ENCODE results near the gene PTCH1. TPM values are rescaled to one million over a fixed set of nuclear protein-coding genes. Genes with fewer than 3 reads are reported as not detected.

The PTCH1 gene
- total RNA-seq, 1 experiment from 2014 or later = 33.4 TPM

DNA sequence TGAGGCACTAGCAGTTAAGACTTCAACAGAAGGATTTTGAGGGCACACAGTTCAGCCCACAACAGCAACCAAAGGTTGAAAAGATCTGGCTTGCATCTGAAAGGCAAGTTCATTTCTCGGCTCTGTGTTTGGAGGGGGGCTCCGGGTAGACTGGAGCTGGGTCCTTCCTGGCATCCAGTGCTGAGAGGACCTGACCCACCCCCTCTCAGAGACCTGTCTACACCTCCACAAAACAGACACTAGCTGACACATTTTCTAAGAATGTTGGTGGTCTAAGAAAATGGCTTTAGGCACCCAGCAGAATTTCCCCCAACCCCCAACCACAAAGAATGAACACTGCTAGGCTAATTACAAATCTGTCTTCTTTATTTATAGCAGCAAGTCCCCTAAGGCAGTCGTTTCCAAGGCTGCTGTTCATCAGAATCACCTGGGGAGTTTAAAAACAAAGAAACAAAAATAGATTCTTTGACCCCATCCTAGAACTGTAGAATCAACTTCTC lies 6.2 kb upstream of the PTCH1 start:
- H3K36me3 ChIP-seq (ENCODE audit: low read depth) = no peaks in the 10 kb centered on the region
- no TSS peak for BruUV-seq (replicated peaks)
- no peaks in the 10 kb centered on the region for H3K79me2 ChIP-seq (ENCODE audit: low read depth)
- H3K4me3 ChIP-seq = no peak overlapping the region
- H2AFZ ChIP-seq = no peak overlapping the region
- H3K9me2 ChIP-seq (ENCODE audit: insufficient read depth) = no peaks in the 10 kb centered on the region
- DNase-seq = no peak
- ChIA-PET POLR2A (ENCODE audit: unreplicated experiment) (interaction anchor here (0.7 kb wide), 1 partner anchor 602 kb away, joined by 10 read pairs; no protein-coding TSS in a partner anchor), CTCF (no interaction called here)
- no peaks in the 10 kb centered on the region for H4K20me1 ChIP-seq (ENCODE audit: insufficient read depth)
- H3K27me3 ChIP-seq (ENCODE audit: insufficient read depth, low read depth) = peaks cover 86% of the 10 kb centered on the region
- intact Hi-C loops (cut with micrococcal nuclease; ENCODE audit: unreplicated experiment) = no loop called here
- H3K4me2 ChIP-seq = no peak overlapping the region
- TF ChIP-seq EZH2 (IDR thresholded peaks at IDR 0.05; ENCODE audit: low read depth) = no peak
- TF ChIP-seq, protein P1, sequence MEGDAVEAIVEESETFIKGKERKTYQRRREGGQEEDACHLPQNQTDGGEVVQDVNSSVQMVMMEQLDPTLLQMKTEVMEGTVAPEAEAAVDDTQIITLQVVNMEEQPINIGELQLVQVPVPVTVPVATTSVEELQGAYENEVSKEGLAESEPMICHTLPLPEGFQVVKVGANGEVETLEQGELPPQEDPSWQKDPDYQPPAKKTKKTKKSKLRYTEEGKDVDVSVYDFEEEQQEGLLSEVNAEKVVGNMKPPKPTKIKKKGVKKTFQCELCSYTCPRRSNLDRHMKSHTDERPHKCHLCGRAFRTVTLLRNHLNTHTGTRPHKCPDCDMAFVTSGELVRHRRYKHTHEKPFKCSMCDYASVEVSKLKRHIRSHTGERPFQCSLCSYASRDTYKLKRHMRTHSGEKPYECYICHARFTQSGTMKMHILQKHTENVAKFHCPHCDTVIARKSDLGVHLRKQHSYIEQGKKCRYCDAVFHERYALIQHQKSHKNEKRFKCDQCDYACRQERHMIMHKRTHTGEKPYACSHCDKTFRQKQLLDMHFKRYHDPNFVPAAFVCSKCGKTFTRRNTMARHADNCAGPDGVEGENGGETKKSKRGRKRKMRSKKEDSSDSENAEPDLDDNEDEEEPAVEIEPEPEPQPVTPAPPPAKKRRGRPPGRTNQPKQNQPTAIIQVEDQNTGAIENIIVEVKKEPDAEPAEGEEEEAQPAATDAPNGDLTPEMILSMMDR (conservative IDR thresholded peaks at IDR 0.05) = no peak
- no peaks in the 10 kb centered on the region for H3F3A ChIP-seq (ENCODE audit: insufficient read depth, low read depth)
- H3K4me1 ChIP-seq (replicated peaks; ENCODE audit: insufficient read depth) = no peaks in the 10 kb centered on the region
- peaks cover 8% of the 10 kb centered on the region; the same call in 1 of the 2 replicates for H3K9me3 ChIP-seq (ENCODE audit: insufficient read depth, low read depth)
- H3K27ac ChIP-seq = no peak overlapping the region

DNA sequence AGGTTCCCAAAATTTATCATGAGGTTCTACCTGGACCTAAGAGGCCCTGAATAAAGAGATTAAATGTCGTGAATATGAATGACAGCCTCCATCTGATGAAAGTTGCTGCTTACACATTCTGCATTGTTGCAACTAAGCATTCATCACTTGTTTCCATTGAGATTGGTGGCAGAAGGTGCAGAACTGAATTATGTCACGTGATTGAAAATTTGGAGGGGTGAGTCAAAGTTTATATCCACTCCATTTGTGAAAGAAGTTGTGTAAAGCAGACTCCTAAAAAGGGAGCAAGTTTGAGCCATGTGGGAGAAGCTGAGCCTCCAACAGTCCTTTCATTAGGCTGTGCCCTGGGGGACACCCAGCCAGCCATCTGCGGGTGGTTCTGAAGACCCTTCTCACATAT lies 4.9 kb upstream of the PTCH1 start:
- BruUV-seq (replicated peaks) = no TSS peak
- DNase-seq = no peak
- POLR2A ChIA-PET (ENCODE audit: unreplicated experiment) = no interaction called here

DNA sequence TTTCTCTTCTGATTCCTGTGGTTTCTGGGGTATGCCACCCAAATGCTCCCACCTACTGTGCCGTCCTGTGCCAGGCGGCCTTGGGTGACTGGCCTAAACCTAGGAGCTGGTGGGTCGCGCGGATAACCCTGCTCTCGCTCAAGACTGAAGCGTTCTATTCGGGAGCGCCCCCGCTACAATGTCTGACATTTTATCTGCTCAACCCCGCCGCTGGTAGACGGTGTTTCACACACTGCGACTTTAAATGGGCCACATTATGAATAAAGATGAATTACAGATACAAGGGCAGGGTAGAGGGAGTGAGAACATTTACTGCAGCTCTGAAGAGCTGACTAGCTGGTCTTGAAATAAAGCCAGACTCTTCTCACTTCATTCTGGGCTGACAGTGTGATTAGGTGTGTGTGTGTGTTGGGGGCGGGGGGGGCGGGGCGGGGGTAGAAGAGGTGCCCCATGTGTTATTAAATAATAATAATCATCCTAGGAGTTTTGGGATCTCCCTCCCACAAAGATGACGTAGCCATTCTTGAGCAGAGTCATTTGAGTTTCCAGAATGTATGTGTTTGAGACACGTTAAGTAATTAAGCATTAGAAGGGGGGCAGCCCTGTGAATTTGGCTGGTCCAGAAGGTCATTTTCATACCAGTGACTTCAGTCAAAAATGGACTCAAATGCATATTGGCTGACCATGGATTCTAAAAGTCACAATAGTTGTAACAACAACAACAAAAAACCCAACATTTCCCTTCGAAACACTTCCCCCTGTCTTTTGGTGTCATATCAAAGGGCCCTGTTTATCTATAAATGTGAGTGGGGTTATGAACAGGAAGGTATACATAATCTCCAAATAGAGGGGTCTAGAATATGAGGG lies 1.0 kb upstream of the PTCH1 start:
- no peaks in the 10 kb centered on the region for H3K36me3 ChIP-seq (ENCODE audit: low read depth)
- no TSS peak for BruUV-seq (replicated peaks)
- CTCF ChIA-PET = no interaction called here
- H3K27me3 ChIP-seq (ENCODE audit: insufficient read depth, low read depth) = peaks cover 39% of the 10 kb centered on the region
- H3K79me2 ChIP-seq (ENCODE audit: low read depth) = peaks cover 5% of the 10 kb centered on the region; the same call in 1 of the 2 replicates
- no peak overlapping the region for H3K4me3 ChIP-seq
- H3K9me3 ChIP-seq (ENCODE audit: insufficient read depth, low read depth) = peaks cover 8% of the 10 kb centered on the region; the same call in 1 of the 2 replicates
- POLR2A ChIA-PET (ENCODE audit: unreplicated experiment) = no interaction called here
- peaks cover 11% of the 10 kb centered on the region; the same call in 1 of the 2 replicates for H3F3A ChIP-seq (ENCODE audit: insufficient read depth, low read depth)
- intact Hi-C loops (cut with micrococcal nuclease; ENCODE audit: unreplicated experiment) = loop anchor here (10.0 kb wide), 1 partner anchor 207 kb away; no protein-coding TSS in a partner anchor
- no peak overlapping the region for H3K27ac ChIP-seq
- no peaks in the 10 kb centered on the region for H3K4me1 ChIP-seq (replicated peaks; ENCODE audit: insufficient read depth)
- no peak for DNase-seq
- no peak overlapping the region for H2AFZ ChIP-seq
- H3K4me2 ChIP-seq = no peak overlapping the region
- H3K9me2 ChIP-seq (ENCODE audit: insufficient read depth) = no peaks in the 10 kb centered on the region
- no peak for TF ChIP-seq EZH2 (IDR thresholded peaks at IDR 0.05; ENCODE audit: low read depth)
- TF ChIP-seq, protein P1 (conservative IDR thresholded peaks at IDR 0.05) = no peak
- H4K20me1 ChIP-seq (ENCODE audit: insufficient read depth) = no peaks in the 10 kb centered on the region

More for the DNA sequence above, 4.9 kb upstream of the PTCH1 start:
- Histone ChIP-seq H3F3A (ENCODE audit: insufficient read depth, low read depth) (no peaks in the 10 kb centered on the region), H3K4me3 (no peak overlapping the region), H3K27me3 (ENCODE audit: insufficient read depth, low read depth) (peaks cover 75% of the 10 kb centered on the region), H4K20me1 (ENCODE audit: insufficient read depth) (no peaks in the 10 kb centered on the region), H3K27ac (no peak overlapping the region), H3K9me3 (ENCODE audit: insufficient read depth, low read depth) (peaks cover 8% of the 10 kb centered on the region; the same call in 1 of the 2 replicates), H3K4me1 (replicated peaks; ENCODE audit: insufficient read depth) (no peaks in the 10 kb centered on the region), H3K4me2 (no peak overlapping the region), H3K36me3 (ENCODE audit: low read depth) (no peaks in the 10 kb centered on the region), H3K79me2 (ENCODE audit: low read depth) (no peaks in the 10 kb centered on the region), H2AFZ (no peak overlapping the region), H3K9me2 (ENCODE audit: insufficient read depth) (no peaks in the 10 kb centered on the region)
- intact Hi-C loops (cut with micrococcal nuclease; ENCODE audit: unreplicated experiment) = no loop called here
- TF ChIP-seq, protein P1 (conservative IDR thresholded peaks at IDR 0.05) = no peak
- no peak for TF ChIP-seq EZH2 (IDR thresholded peaks at IDR 0.05; ENCODE audit: low read depth)
- CTCF ChIA-PET = no interaction called here

All from PC-9 (cell line).